Measurements from ENCODE around the gene UBAC1. TPM values are rescaled to one million over a fixed set of nuclear protein-coding genes. Genes with fewer than 3 reads are reported as not detected.

UBAC1 gene
- polyA plus RNA-seq, 1 donor from 2014 or later, result 92.3 TPM

GRCh38 chr9:135891027-135891631 is 70.0 kb downstream of the UBAC1 start:
- H3K27me3 ChIP-seq (ENCODE audit: insufficient read depth, low read depth, low read length), result no peaks in the 10 kb centered on the region
- H3K4me2 ChIP-seq (ENCODE audit: low read length), result no peak overlapping the region
- no peak overlapping the region for H3K27ac ChIP-seq (ENCODE audit: low read length)
- peaks cover 18% of the 10 kb centered on the region for H3K9me3 ChIP-seq (ENCODE audit: low read length)
- no peaks in the 10 kb centered on the region for H3K9me2 ChIP-seq (ENCODE audit: insufficient read depth, low read length)
- H3K4me3 ChIP-seq (ENCODE audit: low read length), result no peak overlapping the region
- H3K9ac ChIP-seq (ENCODE audit: low read length), result no peak overlapping the region
- no peak overlapping the region for H2AFZ ChIP-seq (ENCODE audit: low read depth, low read length)
- H3F3A ChIP-seq (ENCODE audit: insufficient read depth, low read length, poor library complexity, severe bottlenecking), result no peaks in the 10 kb centered on the region
- H3K36me3 ChIP-seq (ENCODE audit: insufficient read depth, low read length), result no peaks in the 10 kb centered on the region
- peaks cover 59% of the 10 kb centered on the region for H4K20me1 ChIP-seq (ENCODE audit: insufficient read depth)
- H3K79me2 ChIP-seq (replicated peaks; ENCODE audit: insufficient read depth, low read length), result peaks cover 92% of the 10 kb centered on the region
- TF ChIP-seq POLR2AphosphoS5 (IDR thresholded peaks at IDR 0.05), result no peak
- no peak for TF ChIP-seq SMC3 (conservative IDR thresholded peaks at IDR 0.05; ENCODE audit: poor library complexity)
- no peak for TF ChIP-seq RAD21 (conservative IDR thresholded peaks at IDR 0.05)
- no peak for TF ChIP-seq EP300 (conservative IDR thresholded peaks at IDR 0.05; ENCODE audit: poor library complexity, severe bottlenecking)
- no peak for TF ChIP-seq EZH2 (IDR thresholded peaks at IDR 0.05; ENCODE audit: borderline replicate concordance, insufficient read depth, low read length, poor library complexity, severe bottlenecking)
- TF ChIP-seq REST (IDR thresholded peaks at IDR 0.05; ENCODE audit: borderline replicate concordance), result no peak
- TF ChIP-seq MXI1 (conservative IDR thresholded peaks at IDR 0.05; ENCODE audit: poor library complexity, severe bottlenecking), result no peak
- TF ChIP-seq TAF1 (IDR thresholded peaks at IDR 0.05; ENCODE audit: low read depth), result no peak
- TF ChIP-seq CTCF (IDR thresholded peaks at IDR 0.05; ENCODE audit: poor library complexity, severe bottlenecking), result no peak

- Histone ChIP-seq H3K27me3 (ENCODE audit: insufficient read depth, low read depth, low read length) (no peaks in the 10 kb centered on the region), H3K36me3 (ENCODE audit: insufficient read depth, low read length) (no peaks in the 10 kb centered on the region), H3K9me2 (ENCODE audit: insufficient read depth, low read length) (no peaks in the 10 kb centered on the region), H3K4me3 (ENCODE audit: low read length) (no peak overlapping the region), H3K4me2 (ENCODE audit: low read length) (no peak overlapping the region), H4K20me1 (ENCODE audit: insufficient read depth) (peaks cover 67% of the 10 kb centered on the region), H3K27ac (ENCODE audit: low read length) (no peak overlapping the region), H2AFZ (ENCODE audit: low read depth, low read length) (no peak overlapping the region), H3K9me3 (ENCODE audit: low read length) (peaks cover 15% of the 10 kb centered on the region), H3K79me2 (replicated peaks; ENCODE audit: insufficient read depth, low read length) (peaks cover 92% of the 10 kb centered on the region), H3F3A (ENCODE audit: insufficient read depth, low read length, poor library complexity, severe bottlenecking) (no peaks in the 10 kb centered on the region), H3K9ac (ENCODE audit: low read length) (no peak overlapping the region)
- TF ChIP-seq CTCF (IDR thresholded peaks at IDR 0.05; ENCODE audit: poor library complexity, severe bottlenecking), result no peak
- TF ChIP-seq RAD21 (conservative IDR thresholded peaks at IDR 0.05), result no peak
- no peak for TF ChIP-seq REST (IDR thresholded peaks at IDR 0.05; ENCODE audit: borderline replicate concordance)
- TF ChIP-seq MXI1 (conservative IDR thresholded peaks at IDR 0.05; ENCODE audit: poor library complexity, severe bottlenecking), result no peak
- TF ChIP-seq SMC3 (conservative IDR thresholded peaks at IDR 0.05; ENCODE audit: poor library complexity), result no peak
- no peak for TF ChIP-seq TAF1 (IDR thresholded peaks at IDR 0.05; ENCODE audit: low read depth)
- TF ChIP-seq POLR2AphosphoS5 (IDR thresholded peaks at IDR 0.05), result no peak
- TF ChIP-seq EP300 (conservative IDR thresholded peaks at IDR 0.05; ENCODE audit: poor library complexity, severe bottlenecking), result no peak
- no peak for TF ChIP-seq EZH2 (IDR thresholded peaks at IDR 0.05; ENCODE audit: borderline replicate concordance, insufficient read depth, low read length, poor library complexity, severe bottlenecking)
These were observed 70.8 kb downstream of the UBAC1 start for GRCh38 chr9:135890190-135891026.
